GM21528 (cell line): ENCODE data around the gene SOS2.

Experiments used
- ATAC-seq: cut with Tn5 transposase; IDR thresholded peaks from one replicate; pipeline ENCODE4 v1.9.1; 2021; ENCODE audit warnings: mild to moderate bottlenecking, moderate library complexity; ENCODE audit not compliant: unreplicated experiment, low FRiP score

Gene SOS2

DNA sequence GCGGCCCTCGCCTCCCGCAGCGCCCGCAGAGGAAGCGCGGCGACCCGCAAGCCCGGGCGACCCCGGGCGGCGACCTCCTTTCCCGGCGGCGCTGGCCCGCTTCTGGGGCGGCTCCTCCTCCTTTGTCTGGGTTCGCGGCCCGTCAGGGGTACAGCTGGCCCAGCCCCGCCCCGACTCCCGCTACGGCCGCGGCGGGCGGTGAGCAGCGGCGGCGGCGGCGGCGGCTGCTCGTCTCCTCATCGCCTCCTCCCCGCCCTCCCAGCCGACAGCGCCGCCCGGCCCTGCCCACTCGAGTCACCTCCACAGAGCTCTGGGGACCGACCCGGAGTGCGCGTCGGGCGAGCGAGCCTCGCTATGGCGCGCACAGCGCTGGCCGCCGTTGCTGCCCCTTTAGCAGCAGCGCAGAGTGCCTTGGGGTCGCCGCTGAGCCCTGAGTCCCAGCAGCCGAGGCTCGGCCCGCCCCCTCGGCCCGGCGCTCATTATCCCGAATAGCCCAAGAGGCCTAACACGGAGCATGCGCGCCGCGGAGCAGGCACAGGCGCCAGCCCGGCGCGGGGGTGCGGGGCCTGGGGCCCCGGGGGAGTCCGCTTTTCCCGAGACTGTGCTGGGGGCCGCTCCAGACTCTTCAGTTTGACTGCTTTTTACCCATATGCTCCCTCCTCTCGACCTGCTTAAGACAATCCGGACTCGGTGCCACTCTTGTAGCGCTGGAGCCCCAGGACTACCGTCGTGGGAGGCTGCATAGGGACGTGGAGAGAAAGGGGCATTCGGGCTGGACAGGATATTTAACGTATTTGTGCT lies at the start of gene SOS2:
SOS2 (minus strand) TSS at position 104 of the 801 bp plus-strand sequence. CDS start 295 bp downstream, outside the sequence.
- ATAC-seq, result peak; percentile 86

DNA sequence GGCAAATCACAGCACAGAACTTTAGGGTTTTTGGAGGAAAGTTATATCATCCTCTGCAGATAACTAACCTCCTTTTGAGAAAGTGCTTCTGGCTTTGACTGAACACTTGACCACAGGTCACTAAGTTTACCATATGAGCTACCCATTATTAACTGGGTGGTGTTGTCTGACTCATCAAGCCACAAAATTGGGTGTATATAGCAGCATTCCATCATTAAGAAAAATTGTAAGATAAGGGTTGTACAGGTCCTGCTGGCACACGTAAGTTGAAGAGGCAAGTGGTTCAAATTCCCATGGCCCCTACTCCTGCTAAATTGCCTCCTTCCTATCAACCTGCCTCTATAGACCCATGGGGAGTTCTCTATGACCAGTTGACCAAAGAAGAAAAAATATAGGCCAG lies 41.1 kb upstream of the SOS2 start:
- no peak for ATAC-seq

DNA sequence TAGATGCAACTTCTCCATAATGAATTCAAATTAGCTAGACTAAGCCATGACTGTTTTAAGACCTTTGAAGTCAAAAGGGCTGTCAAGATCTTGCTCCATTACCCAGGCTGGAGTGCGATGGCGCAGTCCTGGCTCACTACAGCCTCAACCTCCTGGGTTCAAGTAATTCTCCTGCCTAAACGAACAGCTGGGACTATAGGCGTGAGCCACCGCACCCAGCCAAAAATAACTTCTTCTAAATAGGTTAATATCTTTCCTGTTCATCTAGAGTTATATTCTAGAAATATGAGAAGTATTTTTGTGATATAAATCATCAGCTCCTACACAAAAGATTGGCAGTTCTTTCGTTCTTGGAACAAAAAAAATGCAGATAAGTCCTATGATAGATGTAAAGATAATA lies 39.6 kb upstream of the SOS2 start:
- no peak for ATAC-seq

DNA sequence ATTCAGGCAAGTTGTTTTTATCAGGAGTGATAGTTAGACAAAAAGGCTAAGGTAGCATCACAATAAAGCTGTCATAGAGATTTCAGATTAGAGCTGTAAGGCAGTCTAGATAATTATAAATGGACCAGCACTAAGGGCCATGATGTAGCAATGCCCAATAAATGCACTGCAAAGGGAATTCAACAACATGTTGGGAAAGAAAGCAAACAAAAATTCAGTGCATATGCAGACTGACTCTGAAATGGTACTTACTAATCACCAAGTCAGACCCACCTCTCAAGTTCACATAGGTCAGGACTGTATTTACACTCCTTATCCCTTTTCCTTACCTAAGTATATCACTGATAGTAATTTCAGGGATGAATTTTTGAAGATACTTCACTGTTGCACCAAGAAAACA lies 33.7 kb upstream of the SOS2 start:
- no peak for ATAC-seq

GRCh38 chr14:50263321-50263720 lies 31.9 kb upstream of the SOS2 start:
- no peak for ATAC-seq

- no peak for ATAC-seq
Measured at GRCh38 chr14:50262865-50263264, 31.5 kb upstream of the SOS2 start.

GRCh38 chr14:50260511-50260910 lies 29.1 kb upstream of the SOS2 start:
- ATAC-seq, result no peak

DNA sequence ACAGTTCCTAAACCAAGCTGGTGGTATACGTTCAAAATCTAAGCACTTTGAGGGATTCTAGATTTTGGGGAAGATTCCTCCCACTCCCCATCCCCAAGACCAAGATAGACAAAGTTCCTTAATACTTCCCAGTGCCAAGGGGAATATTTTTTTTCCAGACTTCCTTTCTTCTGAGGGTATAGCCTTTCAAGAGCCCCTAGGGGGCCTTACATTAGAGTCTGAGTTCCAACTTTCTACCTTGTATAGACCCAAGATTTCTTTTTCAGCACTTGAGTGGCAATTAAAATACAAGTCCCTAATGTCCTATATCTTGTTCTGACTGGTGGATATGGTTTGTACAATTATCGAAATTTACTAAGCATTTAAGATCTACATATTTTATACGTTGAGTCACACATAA lies 28.7 kb upstream of the SOS2 start:
- no peak for ATAC-seq

DNA sequence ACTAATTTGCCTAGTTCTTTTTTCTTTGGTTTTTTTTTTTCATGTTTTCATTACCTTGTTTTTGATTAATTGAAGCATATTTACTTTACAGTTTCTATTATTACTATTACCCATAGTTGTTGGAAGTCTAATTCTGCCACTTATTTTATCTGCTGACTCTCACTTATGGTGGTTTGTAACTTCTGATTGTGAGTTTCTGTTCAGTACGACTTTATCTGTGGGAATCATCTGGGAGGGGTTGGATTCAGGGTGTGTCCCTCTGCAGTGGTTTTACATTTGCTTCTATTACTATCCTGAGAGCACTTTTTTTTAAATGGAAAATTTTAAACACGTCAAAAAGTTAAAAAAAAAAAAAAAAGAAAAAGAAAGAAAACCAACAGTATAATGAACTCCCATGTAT lies 26.4 kb upstream of the SOS2 start:
- no peak for ATAC-seq

DNA sequence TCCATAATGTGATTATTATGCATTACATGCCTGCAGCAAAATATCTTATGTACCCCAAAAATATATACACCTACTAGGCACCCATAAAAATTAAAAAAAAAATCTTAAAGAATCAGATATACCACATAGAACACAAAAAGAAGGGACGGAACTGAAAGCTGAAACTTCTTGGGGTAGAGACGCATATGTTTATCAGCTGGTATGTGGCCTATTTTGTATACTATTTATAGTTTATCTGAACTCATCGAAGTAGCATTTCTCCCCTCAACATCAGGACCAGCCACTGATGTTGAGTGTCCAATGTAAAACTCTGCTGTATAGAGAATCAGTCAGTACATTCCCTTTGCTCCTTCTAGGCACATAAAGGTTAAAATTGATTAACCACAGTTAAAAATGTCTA lies 22.9 kb upstream of the SOS2 start:
- no peak for ATAC-seq

- ATAC-seq, result no peak
Measured at GRCh38 chr14:50249136-50249775, 17.9 kb upstream of the SOS2 start.

- no peak for ATAC-seq
Measured at GRCh38 chr14:50247245-50247644, 15.9 kb upstream of the SOS2 start.

DNA sequence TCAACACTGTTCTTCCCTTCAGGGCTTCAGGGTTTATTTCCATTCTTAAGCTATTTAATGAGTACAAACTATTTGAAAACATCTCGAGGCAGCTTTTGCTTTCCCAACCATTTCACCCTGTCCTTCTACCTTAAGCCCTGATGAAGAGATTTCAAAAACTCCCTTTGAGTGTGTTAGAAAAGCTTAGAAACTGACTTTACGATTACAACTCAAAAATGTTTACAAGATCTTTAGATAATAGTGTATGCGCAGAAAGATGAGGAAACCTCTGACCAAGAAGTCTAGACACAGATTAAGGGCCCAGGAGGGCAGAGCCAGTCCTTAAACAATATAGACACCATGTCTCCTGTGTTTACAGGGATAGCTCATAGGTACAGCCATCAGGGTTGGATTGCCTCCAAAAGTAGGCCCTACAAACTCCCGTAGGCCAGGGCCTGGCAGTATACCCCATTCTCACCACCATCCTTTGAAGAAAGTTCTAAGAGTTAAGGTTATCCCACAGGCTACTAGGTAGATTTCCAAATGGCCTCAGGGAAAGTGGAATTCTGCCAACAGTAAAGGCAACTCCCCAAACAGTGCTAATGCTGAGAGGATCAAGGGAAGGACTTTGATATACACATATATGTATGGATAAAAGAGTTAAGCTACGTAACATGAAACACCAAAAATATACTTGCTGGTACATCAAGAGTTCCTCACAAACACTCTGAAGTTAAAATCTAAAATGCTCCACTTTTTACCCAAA lies 11.4 kb upstream of the SOS2 start:
- ATAC-seq, result no peak

- no peak for ATAC-seq
Measured at GRCh38 chr14:50242096-50242495, 10.7 kb upstream of the SOS2 start.

GRCh38 chr14:50237427-50237826 lies 6.0 kb upstream of the SOS2 start:
- ATAC-seq, result no peak

- ATAC-seq, result no peak
Measured at GRCh38 chr14:50233951-50234250, 2.5 kb upstream of the SOS2 start.

DNA sequence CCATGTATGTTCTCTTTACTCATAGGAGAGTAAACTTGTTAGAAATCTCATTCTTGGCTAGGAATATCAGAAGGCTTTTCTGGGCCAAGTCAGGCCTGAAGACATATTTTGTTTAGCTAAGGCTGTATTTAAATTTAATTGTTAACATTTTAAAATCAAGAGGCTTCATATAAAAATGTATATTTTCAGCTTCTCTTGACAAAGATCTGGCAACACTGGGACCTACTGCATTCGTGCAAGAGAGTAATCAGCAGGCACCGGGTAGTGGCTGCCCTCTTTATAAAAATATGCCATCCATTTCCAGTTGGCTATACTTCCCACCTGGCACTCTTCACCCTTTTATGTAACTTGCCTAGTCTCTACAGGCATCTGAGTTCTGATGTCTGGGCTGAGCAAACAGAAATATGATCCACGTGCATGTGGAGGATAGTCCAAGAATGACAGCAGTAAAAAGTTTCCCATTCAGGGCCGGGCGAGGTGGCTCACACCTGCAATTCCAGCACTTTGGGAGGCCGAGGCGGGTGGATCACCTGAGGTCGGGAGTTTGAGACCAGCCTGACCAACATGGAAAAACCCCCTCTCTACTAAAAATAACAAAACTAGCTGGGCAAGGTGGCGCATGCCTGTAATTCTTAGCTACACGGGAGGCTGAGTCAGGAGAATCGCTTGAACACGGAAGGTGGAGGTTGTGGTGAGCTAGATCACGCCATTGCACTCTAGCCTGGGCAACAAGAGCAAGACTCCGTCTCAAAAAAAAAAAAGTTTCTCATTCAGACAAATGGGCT lies 2.0 kb upstream of the SOS2 start:
- no peak for ATAC-seq

DNA sequence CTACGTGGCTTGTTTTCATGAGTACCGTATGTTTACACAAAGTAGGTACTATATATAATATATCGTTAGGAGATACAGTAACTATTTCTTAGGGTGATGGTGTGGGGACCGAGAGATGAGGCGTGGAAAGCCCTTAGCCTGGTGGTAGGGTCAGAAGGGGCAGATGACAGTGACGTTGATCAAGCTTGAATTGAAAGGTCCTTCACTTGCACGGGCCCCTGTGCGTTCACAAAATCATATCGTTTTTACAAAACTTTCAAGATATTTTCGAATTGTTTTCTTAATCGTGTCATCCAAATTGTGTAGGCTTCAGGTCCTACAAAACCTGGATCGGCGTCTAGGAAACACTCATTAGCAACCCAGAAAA lies 881 bp upstream of the SOS2 start:
- ATAC-seq, result no peak

- peak; percentile 47 for ATAC-seq
Measured at GRCh38 chr14:50230701-50231474, 490 bp downstream of the SOS2 start.

DNA sequence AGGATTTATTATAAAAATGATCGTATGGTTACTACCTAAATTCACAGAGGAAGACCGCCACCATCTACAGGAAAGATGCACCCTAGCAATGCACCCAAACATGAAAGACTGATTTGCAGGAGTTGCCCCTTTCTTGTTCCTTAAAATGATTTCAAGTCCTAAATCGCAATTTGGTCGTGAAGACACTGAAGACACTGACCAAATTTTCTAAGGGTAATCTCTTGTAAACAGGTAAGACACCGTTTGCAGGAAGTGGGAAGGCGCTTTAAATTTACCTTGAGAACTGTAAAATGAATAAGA lies 1.0 kb downstream of the SOS2 start:
- ATAC-seq, result no peak
